IMR-90 (cell line): Measurements from ENCODE around the gene PACSIN2. TPM values are rescaled to one million over a fixed set of nuclear protein-coding genes. Genes with fewer than 3 reads are reported as not detected.

Experiments
- ATAC-seq: fragments of 200-7000 bp; cut with Tn5 transposase; 2 replicates; pipeline ENCODE4 v1.9.1; 2020; ENCODE audit warnings: low read depth, mild to moderate bottlenecking, moderate library complexity
- BruUV-seq: library from RNA; stranded (reverse); fragments of 400-500 nt; replicated peaks from 2 replicates; lab custom pipeline; 2021; lab: Mats Ljungman, UMichigan
- CTCF ChIA-PET: fragments of 300-600 bp; formaldehyde crosslinking; extraction: SDS; loops from one replicate; lab custom pipeline; 2021; ENCODE audit warnings: antibody characterized with exemption; lab: Yijun Ruan, JAX
- POLR2A ChIA-PET: fragments of 300-600 bp; sonication (Branson Sonifier 250); formaldehyde crosslinking; loops from one replicate; lab custom pipeline; 2022; ENCODE audit warnings: antibody characterized with exemption; ENCODE audit not compliant: unreplicated experiment; lab: Charles Lee
- DNase-seq: peaks from one replicate; pipeline ENCODE4 v3.0.0; 2013
- H2AFZ ChIP-seq: replicated peaks from 2 replicates; pipeline ENCODE3; 2013; ENCODE audit warnings: low read length, mild to moderate bottlenecking; ENCODE audit not compliant: poor library complexity
- H2AK5ac ChIP-seq: 2 replicates; pipeline ENCODE4 v1.6.1; 2013; ENCODE audit warnings: low read depth, low read length, inconsistent platforms
- H2AK9ac ChIP-seq: replicated peaks from 2 replicates; pipeline ENCODE3; 2013; ENCODE audit warnings: mild to moderate bottlenecking, low read depth, low read length, moderate library complexity; ENCODE audit not compliant: poor library complexity
- H2BK120ac ChIP-seq: 2 replicates; pipeline ENCODE4 v1.6.1; 2013; ENCODE audit warnings: low read depth, low read length, inconsistent platforms
- H2BK15ac ChIP-seq: 3 replicates; pipeline ENCODE4 v1.6.1; 2013; ENCODE audit warnings: low read depth, low read length, inconsistent platforms
- H2BK20ac ChIP-seq: 2 replicates; pipeline ENCODE4 v1.6.1; 2013; ENCODE audit warnings: low read depth, mild to moderate bottlenecking, inconsistent platforms, low read length, moderate library complexity
- H2BK5ac ChIP-seq: 2 replicates; pipeline ENCODE4 v1.6.1; 2013; ENCODE audit warnings: mild to moderate bottlenecking, low read depth, low read length, inconsistent platforms; ENCODE audit not compliant: poor library complexity, severe bottlenecking
- H3K14ac ChIP-seq: replicated peaks from 2 replicates; pipeline ENCODE4 v1.6.1; 2013; ENCODE audit warnings: low read depth, low read length, inconsistent platforms
- H3K18ac ChIP-seq: 2 replicates; pipeline ENCODE4 v1.6.1; 2013; ENCODE audit warnings: low read depth, low read length, control low read depth
- H3K23ac ChIP-seq: 2 replicates; pipeline ENCODE4 v1.6.1; 2013; ENCODE audit warnings: low read depth, low read length, inconsistent platforms
- H3K27ac ChIP-seq: 2 replicates; pipeline ENCODE4 v1.5.1; 2013; ENCODE audit warnings: mild to moderate bottlenecking, control low read depth, low read length; ENCODE audit not compliant: insufficient read depth
- H3K27me3 ChIP-seq: 2 replicates; pipeline ENCODE4 v1.6.1; 2013; ENCODE audit warnings: low read length; ENCODE audit not compliant: control insufficient read depth, insufficient read depth
- H3K36me3 ChIP-seq: 2 replicates; pipeline ENCODE4 v1.6.1; 2013; ENCODE audit warnings: low read length, mixed read lengths; ENCODE audit not compliant: control insufficient read depth, insufficient read depth
- H3K4ac ChIP-seq: 2 replicates; pipeline ENCODE4 v1.6.1; 2013; ENCODE audit warnings: low read depth, low read length, inconsistent platforms
- H3K4me1 ChIP-seq: 2 replicates; pipeline ENCODE4 v1.6.1; 2013; ENCODE audit warnings: low read length, mixed read lengths; ENCODE audit not compliant: control insufficient read depth, insufficient read depth
- H3K4me2 ChIP-seq: 2 replicates; pipeline ENCODE4 v1.6.1; 2013; ENCODE audit warnings: low read depth, mild to moderate bottlenecking, control low read depth, low read length, moderate library complexity
- H3K4me3 ChIP-seq: 2 replicates; pipeline ENCODE4 v1.5.1; 2013; ENCODE audit warnings: low read depth, mild to moderate bottlenecking, control low read depth, low read length, moderate library complexity; ENCODE audit not compliant: insufficient read depth
- H3K56ac ChIP-seq: 2 replicates; pipeline ENCODE4 v1.6.1; 2013; ENCODE audit warnings: low read length, inconsistent platforms; ENCODE audit not compliant: insufficient read depth; ENCODE audit errors: extremely low read depth
- H3K79me1 ChIP-seq, 2 experiments: 2 replicates each; pipeline ENCODE4 v1.6.1; 2013; ENCODE audit warnings: low read length in 2 of 2, inconsistent platforms in 1 of 2, low read depth in 1 of 2
- H3K9ac ChIP-seq: 2 replicates; pipeline ENCODE4 v1.6.1; 2013; ENCODE audit warnings: low read depth, low read length, control low read depth
- H3K9me1 ChIP-seq: 2 replicates; pipeline ENCODE4 v1.6.1; 2013; ENCODE audit warnings: low read length, inconsistent platforms; ENCODE audit not compliant: insufficient read depth
- H3K9me3 ChIP-seq: 2 replicates; pipeline ENCODE4 v1.6.1; 2013; ENCODE audit warnings: low read length; ENCODE audit not compliant: control insufficient read depth, insufficient read depth
- H4K20me1 ChIP-seq: 2 replicates; pipeline ENCODE4 v1.6.1; 2013; ENCODE audit warnings: low read length, inconsistent platforms; ENCODE audit not compliant: insufficient read depth
- H4K5ac ChIP-seq: 2 replicates; pipeline ENCODE4 v1.6.1; 2013; ENCODE audit warnings: mild to moderate bottlenecking, low read depth, low read length, control low read depth
- H4K8ac ChIP-seq, 2 experiments: 2 replicates each; pipeline ENCODE4 v1.6.1; 2013; ENCODE audit warnings: low read depth in 2 of 2, low read length in 2 of 2, control low read depth in 1 of 2, inconsistent platforms in 1 of 2
- H4K91ac ChIP-seq: 2 replicates; pipeline ENCODE4 v1.6.1; 2013; ENCODE audit warnings: low read depth, low read length, inconsistent platforms; ENCODE audit not compliant: insufficient read depth
- CHD1 ChIP-seq: IDR thresholded peaks from 2 replicates; pipeline ENCODE4 v1.6.1; 2012; ENCODE audit warnings: low read depth, low read length, improper control_type of control experiment
- FOS ChIP-seq: fragments of 150-350 bp; IDR thresholded peaks from 2 replicates; pipeline ENCODE4 v1.6.1; 2016; ENCODE audit warnings: low read depth, low read length
- MAZ ChIP-seq: IDR thresholded peaks from 2 replicates; pipeline ENCODE4 v1.6.1; 2012; ENCODE audit warnings: low read depth, mild to moderate bottlenecking, low read length, improper control_type of control experiment, moderate library complexity, borderline replicate concordance
- WGBS, 2 experiments: methylation state at CpG; one replicate each; pipeline versions ENCODE4 v1.1.5 to v1.1.7; 2013; ENCODE audit warnings: missing lambda C conversion rate in 2 of 2; ENCODE audit not compliant: insufficient read length in 1 of 2; ENCODE audit errors: extremely low coverage in 2 of 2; 5-methylcytosine and 5-hydroxymethylcytosine counted together
- dilution Hi-C: fragments of 300-500 bp; cut with HindIII; formaldehyde crosslinking; loops from one replicate; pipeline ENCODE4 v1.14.3; 2018; ENCODE audit warnings: low sequenced_read_pairs; ENCODE audit not compliant: unreplicated experiment
- in situ Hi-C: fragments of 300-500 bp; cut with MboI; formaldehyde crosslinking; loops from 3 replicates; pipeline ENCODE4 v1.14.3; 2019; ENCODE audit warnings: low sequenced_read_pairs, inconsistent platforms, mixed read lengths
- intact Hi-C: fragments of 100-400 bp; cut with micrococcal nuclease; formaldehyde crosslinking; loops from 2 replicates; pipeline ENCODE4 v1.10.0; 2022
- polyA plus RNA-seq, 3 experiments: library from polyadenylated mRNA; depleted of rRNA; stranded (reverse); fragments of >200 nt; gene quantifications; 2 replicates each; pipeline ENCODE4 v1.2.3, GENCODE V29; 2012; ENCODE audit warnings: low replicate concordance in 1 of 3
- total RNA-seq: library from RNA; depleted of rRNA; stranded (reverse); fragments of >200 nt; gene quantifications from 2 replicates; pipeline ENCODE4 v1.2.3, GENCODE V29; 2012
- TF ChIP-seq, protein P1 (sequence below): fragments of 150-350 bp; IDR thresholded peaks from 2 replicates; pipeline ENCODE4 v1.6.1; 2016; ENCODE audit warnings: low read depth, mild to moderate bottlenecking, low read length, moderate library complexity, borderline replicate concordance

The PACSIN2 gene
- total and polyA plus RNA-seq, 2 of the 4 experiments (the other 2 are of a cell fraction), result 85.0 to 118 TPM

DNA sequence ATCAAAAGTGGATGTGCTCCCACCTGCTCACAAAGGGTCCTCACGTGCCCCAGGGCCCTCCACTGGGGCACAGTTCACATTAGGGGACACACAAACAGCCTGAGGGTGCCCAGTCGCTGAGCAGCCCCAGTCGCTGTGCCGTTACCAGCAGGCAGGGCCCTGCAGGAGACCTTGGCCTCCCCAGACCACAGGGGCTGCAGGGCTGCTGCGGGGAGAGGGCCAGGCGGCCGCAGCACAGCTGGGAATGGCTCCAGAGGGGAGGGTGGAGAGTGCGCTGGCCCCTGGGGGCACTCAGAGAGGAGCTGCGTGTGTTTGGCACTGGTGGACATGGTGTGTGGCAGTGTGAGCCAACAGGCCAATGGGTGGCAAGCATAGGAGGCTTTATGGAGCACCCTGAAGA lies 20.3 kb upstream of the PACSIN2 start:
- 0 out of 2 replicates have a peak, but pooled peaks cover 3% of the 10 kb centered on the region for H3K9me1 ChIP-seq
- H2BK20ac ChIP-seq, result no peak overlapping the region
- no peak overlapping the region for H3K4me3 ChIP-seq
- no peak overlapping the region for H2BK15ac ChIP-seq
- no peaks in the 10 kb centered on the region for H3K9me3 ChIP-seq
- no peak overlapping the region for H3K14ac ChIP-seq
- TF ChIP-seq FOS (no peak), MAZ (no peak), CHD1 (no peak)
- TF ChIP-seq, protein P1, sequence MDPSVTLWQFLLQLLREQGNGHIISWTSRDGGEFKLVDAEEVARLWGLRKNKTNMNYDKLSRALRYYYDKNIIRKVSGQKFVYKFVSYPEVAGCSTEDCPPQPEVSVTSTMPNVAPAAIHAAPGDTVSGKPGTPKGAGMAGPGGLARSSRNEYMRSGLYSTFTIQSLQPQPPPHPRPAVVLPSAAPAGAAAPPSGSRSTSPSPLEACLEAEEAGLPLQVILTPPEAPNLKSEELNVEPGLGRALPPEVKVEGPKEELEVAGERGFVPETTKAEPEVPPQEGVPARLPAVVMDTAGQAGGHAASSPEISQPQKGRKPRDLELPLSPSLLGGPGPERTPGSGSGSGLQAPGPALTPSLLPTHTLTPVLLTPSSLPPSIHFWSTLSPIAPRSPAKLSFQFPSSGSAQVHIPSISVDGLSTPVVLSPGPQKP, result no peak
- H2AFZ ChIP-seq, result no peak overlapping the region
- no peak overlapping the region for H3K4ac ChIP-seq
- no peak overlapping the region for H2AK9ac ChIP-seq
- intact Hi-C loops, result no loop called here
- H3K4me2 ChIP-seq, result no peak overlapping the region
- H3K27ac ChIP-seq, result no peak overlapping the region
- ChIA-PET CTCF (no interaction called here), POLR2A (no interaction called here)
- no peak overlapping the region for H3K9ac ChIP-seq
- H3K36me3 ChIP-seq, result no peaks in the 10 kb centered on the region
- H3K23ac ChIP-seq, result no peak overlapping the region
- H3K79me1 ChIP-seq, result no peaks in the 10 kb centered on the region
- H4K20me1 ChIP-seq, result peaks cover 6% of the 10 kb centered on the region
- H4K8ac ChIP-seq, result no peak overlapping the region
- no peak overlapping the region for H2BK120ac ChIP-seq
- no peak overlapping the region; the same call in 1 of the 2 replicates for H2AK5ac ChIP-seq
- H2BK5ac ChIP-seq, result no peak overlapping the region
- no peak overlapping the region for H3K18ac ChIP-seq
- no CpG with 5 or more reads among the region's 9 CpGs for WGBS, 2 experiments
- H4K91ac ChIP-seq, result no peak overlapping the region
- H4K5ac ChIP-seq, result no peak overlapping the region
- in situ Hi-C loops, result no loop called here
- H3K4me1 ChIP-seq, result no peaks in the 10 kb centered on the region
- BruUV-seq, result no TSS peak
- no peak overlapping the region for H3K56ac ChIP-seq
- no peak for ATAC-seq
- dilution Hi-C loops, result no loop called here
- DNase-seq, result no peak
- H3K27me3 ChIP-seq, result no peaks in the 10 kb centered on the region
